Vagina (tissue), 2 donors: ENCODE data around the gene DCTN4. TPM values are rescaled to one million over a fixed set of nuclear protein-coding genes. Genes with fewer than 3 reads are reported as not detected.

ENCODE experiments used
- DNase-seq, 2 donors: peaks; one replicate each; pipeline ENCODE4 v3.0.0-alpha.2; 2017; ENCODE audit errors: extremely low spot score in 2 of 2
- H3K27ac ChIP-seq: fragments of 200-600 bp; sonication (generic); one replicate; pipeline ENCODE4 v1.5.1; 2019
- H3K27me3 ChIP-seq: fragments of 200-600 bp; sonication (generic); one replicate; pipeline ENCODE4 v1.5.1; 2019
- H3K36me3 ChIP-seq, 2 donors: fragments of 200-600 bp; sonication (generic); one replicate each; pipeline ENCODE4 v1.5.1; 2017 to 2019
- H3K4me1 ChIP-seq: fragments of 200-600 bp; sonication (generic); one replicate; pipeline ENCODE4 v1.5.1; 2019
- H3K4me3 ChIP-seq, 2 donors: fragments of 200-600 bp; sonication (generic); 1 replicate in 1 of 2; 2 replicates in 1 of 2; pipeline ENCODE4 v1.5.1; 2016 to 2019
- H3K9me3 ChIP-seq: fragments of 200-600 bp; sonication (generic); one replicate; pipeline ENCODE4 v1.5.1; 2019
- POLR2A ChIP-seq, 2 donors: fragments of 450-650 bp; IDR thresholded peaks; one replicate each; pipeline ENCODE4 v1.6.1; 2017; ENCODE audit warnings: antibody characterized with exemption in 2 of 2, mild to moderate bottlenecking in 2 of 2, moderate library complexity in 2 of 2
- POLR2AphosphoS5 ChIP-seq, 2 donors: sonication (generic); formaldehyde crosslinking; IDR thresholded peaks; one replicate each; pipeline ENCODE4 v1.9.0; 2017; ENCODE audit warnings: antibody characterized with exemption in 2 of 2, mild to moderate bottlenecking in 2 of 2, low read depth in 1 of 2; ENCODE audit not compliant: insufficient read depth in 1 of 2
- intact Hi-C: fragments of 100-400 bp; cut with DNase I; formaldehyde crosslinking; loops from one replicate; pipeline ENCODE4 v1.15.1; 2023
- total RNA-seq: library from RNA; depleted of rRNA; stranded (reverse); fragments of >200 nt; gene quantifications from one replicate; pipeline ENCODE4 v1.2.3, GENCODE V29; 2016
- TF ChIP-seq, protein P1 (sequence below), 3 experiments: fragments of 450-650 bp in 2 of 3; fragments of 200-600 bp in 1 of 3; sonication (generic) in 1 of 3; IDR thresholded peaks; one replicate each; pipeline ENCODE4 v1.5.1; 2017 to 2019; ENCODE audit warnings: antibody characterized with exemption in 3 of 3, mild to moderate bottlenecking in 2 of 3, moderate library complexity in 2 of 3

DCTN4 gene
- total RNA-seq, 1 donor from 2014 or later, result 51.3 TPM

DNA sequence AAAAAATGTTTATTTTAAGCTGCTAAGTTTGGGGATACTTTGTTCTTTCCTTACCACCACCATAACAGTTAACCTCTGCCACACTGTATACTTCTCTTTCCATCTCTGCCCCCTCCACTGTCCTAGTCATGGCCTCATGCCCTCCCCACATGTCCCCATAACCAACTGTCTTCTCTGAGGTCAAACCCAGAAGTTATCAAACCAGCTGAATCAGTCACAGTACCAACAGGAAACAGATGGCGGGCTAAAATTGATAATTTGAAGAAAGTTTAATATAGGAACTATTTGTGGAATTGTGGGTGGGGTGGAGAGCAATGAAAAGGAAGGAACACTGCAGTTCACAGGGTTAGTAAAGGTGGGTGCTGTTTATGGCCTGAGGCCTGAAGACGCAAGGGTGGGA lies 5.7 kb upstream of the DCTN4 start:
- H3K27me3 ChIP-seq, result no peaks in the 10 kb centered on the region
- no peaks in the 10 kb centered on the region for H3K4me1 ChIP-seq
- DNase-seq, result no peak
- H3K36me3 ChIP-seq, result no peaks in the 10 kb centered on the region
- no peak overlapping the region for H3K4me3 ChIP-seq
- TF ChIP-seq POLR2AphosphoS5 (IDR thresholded peaks at IDR 0.05; ENCODE audit: insufficient read depth in 1 of 2, low read depth in 1 of 2) (no peak), POLR2A (IDR thresholded peaks at IDR 0.05) (no peak)
- TF ChIP-seq, protein P1, sequence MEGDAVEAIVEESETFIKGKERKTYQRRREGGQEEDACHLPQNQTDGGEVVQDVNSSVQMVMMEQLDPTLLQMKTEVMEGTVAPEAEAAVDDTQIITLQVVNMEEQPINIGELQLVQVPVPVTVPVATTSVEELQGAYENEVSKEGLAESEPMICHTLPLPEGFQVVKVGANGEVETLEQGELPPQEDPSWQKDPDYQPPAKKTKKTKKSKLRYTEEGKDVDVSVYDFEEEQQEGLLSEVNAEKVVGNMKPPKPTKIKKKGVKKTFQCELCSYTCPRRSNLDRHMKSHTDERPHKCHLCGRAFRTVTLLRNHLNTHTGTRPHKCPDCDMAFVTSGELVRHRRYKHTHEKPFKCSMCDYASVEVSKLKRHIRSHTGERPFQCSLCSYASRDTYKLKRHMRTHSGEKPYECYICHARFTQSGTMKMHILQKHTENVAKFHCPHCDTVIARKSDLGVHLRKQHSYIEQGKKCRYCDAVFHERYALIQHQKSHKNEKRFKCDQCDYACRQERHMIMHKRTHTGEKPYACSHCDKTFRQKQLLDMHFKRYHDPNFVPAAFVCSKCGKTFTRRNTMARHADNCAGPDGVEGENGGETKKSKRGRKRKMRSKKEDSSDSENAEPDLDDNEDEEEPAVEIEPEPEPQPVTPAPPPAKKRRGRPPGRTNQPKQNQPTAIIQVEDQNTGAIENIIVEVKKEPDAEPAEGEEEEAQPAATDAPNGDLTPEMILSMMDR (IDR thresholded peaks at IDR 0.05), result no peak
- H3K27ac ChIP-seq, result no peak overlapping the region
- no peaks in the 10 kb centered on the region for H3K9me3 ChIP-seq
- intact Hi-C loops, result no loop called here

GRCh38 chr5:150763023-150763769 lies 4.4 kb upstream of the DCTN4 start:
- Histone ChIP-seq H3K4me1 (peaks cover 4% of the 10 kb centered on the region), H3K4me3 (no peak overlapping the region), H3K27me3 (no peaks in the 10 kb centered on the region), H3K36me3 (no peaks in the 10 kb centered on the region), H3K27ac (no peak overlapping the region), H3K9me3 (no peaks in the 10 kb centered on the region)
- TF ChIP-seq, protein P1 (IDR thresholded peaks at IDR 0.05), result peak in 1 of 3 experiments; percentile 24
- peak in 1 of 2 donors; percentile 51 for TF ChIP-seq POLR2AphosphoS5 (IDR thresholded peaks at IDR 0.05; ENCODE audit: insufficient read depth in 1 of 2, low read depth in 1 of 2)
- no peak for TF ChIP-seq POLR2A (IDR thresholded peaks at IDR 0.05)
- intact Hi-C loops, result no loop called here
- DNase-seq, result peak in 1 of 2 donors; percentile 92

DNA sequence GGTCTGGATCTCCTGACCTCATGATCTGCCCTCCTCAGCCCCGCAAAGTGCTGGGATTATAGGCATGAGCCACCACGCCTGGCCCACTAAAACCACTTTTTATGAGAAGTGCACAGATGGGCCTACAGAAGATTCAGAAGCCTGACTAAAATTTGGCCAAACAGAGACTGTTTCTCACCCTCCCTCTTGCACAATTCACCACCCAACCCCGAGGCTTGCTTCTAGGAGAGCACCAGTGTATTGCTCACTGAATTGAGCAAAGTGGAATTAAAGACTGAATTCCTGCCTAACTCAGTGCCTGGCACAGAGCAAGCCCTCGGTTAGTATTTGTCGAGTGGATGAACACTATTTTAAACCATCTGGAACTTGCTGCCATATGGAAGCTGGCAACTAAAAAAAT lies 3.4 kb upstream of the DCTN4 start:
- Histone ChIP-seq H3K4me3 (no peak overlapping the region), H3K27me3 (no peaks in the 10 kb centered on the region), H3K4me1 (peaks cover 12% of the 10 kb centered on the region), H3K27ac (no peak overlapping the region), H3K36me3 (no peaks in the 10 kb centered on the region), H3K9me3 (no peaks in the 10 kb centered on the region)
- intact Hi-C loops, result no loop called here
- TF ChIP-seq POLR2AphosphoS5 (IDR thresholded peaks at IDR 0.05; ENCODE audit: insufficient read depth in 1 of 2, low read depth in 1 of 2) (no peak), POLR2A (IDR thresholded peaks at IDR 0.05) (no peak)
- TF ChIP-seq, protein P1 (IDR thresholded peaks at IDR 0.05), result no peak
- no peak for DNase-seq

- H3K9me3 ChIP-seq, result no peaks in the 10 kb centered on the region
- intact Hi-C loops, result no loop called here
- DNase-seq, result no peak
- no peaks in the 10 kb centered on the region for H3K27me3 ChIP-seq
- peak overlapping the region; percentile 52 to 58 for H3K4me3 ChIP-seq
- TF ChIP-seq, protein P1 (IDR thresholded peaks at IDR 0.05), result no peak
- TF ChIP-seq POLR2A (IDR thresholded peaks at IDR 0.05) (no peak), POLR2AphosphoS5 (IDR thresholded peaks at IDR 0.05; ENCODE audit: insufficient read depth in 1 of 2, low read depth in 1 of 2) (no peak)
- H3K4me1 ChIP-seq, result peaks cover 21% of the 10 kb centered on the region
- H3K36me3 ChIP-seq, result peaks cover 0 to 17% of the 10 kb centered on the region in 2 donors
- peak overlapping the region; percentile 96 for H3K27ac ChIP-seq
These were observed 442 bp upstream of the DCTN4 start for GRCh38 chr5:150759334-150759583.

- peak in 1 of 2 donors; percentile 92 for DNase-seq
- intact Hi-C loops, result no loop called here
- Histone ChIP-seq H3K4me3 (peak overlapping the region; percentile 52 to 58), H3K36me3 (peaks cover 0 to 27% of the 10 kb centered on the region in 2 donors), H3K4me1 (peaks cover 21% of the 10 kb centered on the region), H3K9me3 (no peaks in the 10 kb centered on the region), H3K27me3 (no peaks in the 10 kb centered on the region), H3K27ac (peak overlapping the region; percentile 96)
- TF ChIP-seq POLR2AphosphoS5 (IDR thresholded peaks at IDR 0.05; ENCODE audit: insufficient read depth in 1 of 2, low read depth in 1 of 2), result no peak
- no peak for TF ChIP-seq POLR2A (IDR thresholded peaks at IDR 0.05)
- TF ChIP-seq, protein P1 (IDR thresholded peaks at IDR 0.05), result no peak
These were observed 650 bp downstream of the DCTN4 start for GRCh38 chr5:150758203-150758530.
